Cardiac muscle cell (in vitro differentiated cells and primary cell): Measurements from ENCODE around the gene CARS2. TPM values are rescaled to one million over a fixed set of nuclear protein-coding genes. Genes with fewer than 3 reads are reported as not detected.

ENCODE experiments used
- DNase-seq, 2 donors: peaks; one replicate each; pipeline versions ENCODE4 v3.0.0 to v3.0.0-alpha.2; 2010 to 2017; ENCODE audit warnings: low read depth in 1 of 2, low spot score in 1 of 2
- H3K27ac ChIP-seq: fragments of 200-600 bp; sonication (generic); 2 replicates; pipeline ENCODE4 v1.5.1; 2016
- H3K27me3 ChIP-seq: fragments of 200-600 bp; sonication (generic); 2 replicates; pipeline ENCODE4 v1.6.0; 2016; ENCODE audit warnings: control low read depth
- H3K36me3 ChIP-seq: fragments of 200-600 bp; sonication (generic); 2 replicates; pipeline ENCODE4 v1.5.1; 2016; ENCODE audit warnings: control low read depth
- H3K4me1 ChIP-seq: fragments of 200-600 bp; sonication (generic); 2 replicates; pipeline ENCODE4 v1.8.1; 2017; ENCODE audit warnings: low read depth, mild to moderate bottlenecking, mixed run types
- H3K4me3 ChIP-seq: fragments of 200-600 bp; sonication (generic); 2 replicates; pipeline ENCODE4 v1.5.1; 2016; ENCODE audit warnings: mild to moderate bottlenecking
- H3K9me3 ChIP-seq: fragments of 200-600 bp; sonication (generic); 2 replicates; pipeline ENCODE4 v1.5.1; 2017; ENCODE audit warnings: low read depth, mild to moderate bottlenecking, control low read depth
- CTCF ChIP-seq: IDR thresholded peaks from 2 replicates; pipeline ENCODE4 v1.5.1; 2012; ENCODE audit warnings: low read depth, mild to moderate bottlenecking, low read length
- polyA plus RNA-seq: library from polyadenylated mRNA; unstranded; fragments of >200 nt; fragmentation: Nextera tagmentation; extraction: Ambion mirVana; gene quantifications from 2 replicates; pipeline ENCODE4 v1.2.1, GENCODE V29; 2016
- total RNA-seq: library from RNA; depleted of rRNA; stranded (reverse); fragments of >200 nt; gene quantifications from 2 replicates; pipeline ENCODE4 v1.2.3, GENCODE V29; 2016

The CARS2 gene
- total and polyA plus RNA-seq, 2 experiments from 2014 or later = 58.2 to 94.6 TPM

- H3K27me3 ChIP-seq = no peaks in the 10 kb centered on the region
- no peaks in the 10 kb centered on the region for H3K9me3 ChIP-seq
- no peak overlapping the region for H3K4me3 ChIP-seq
- H3K36me3 ChIP-seq = peaks cover 29% of the 10 kb centered on the region
- DNase-seq = no peak
- H3K4me1 ChIP-seq = peaks cover 3% of the 10 kb centered on the region
- H3K27ac ChIP-seq = peak overlapping the region; percentile 39
- no peak for TF ChIP-seq CTCF
These were observed 64.6 kb downstream of the CARS2 start for GRCh38 chr13:110641055-110642015.

GRCh38 chr13:110640591-110641029 lies 65.3 kb downstream of the CARS2 start:
- peaks cover 34% of the 10 kb centered on the region for H3K36me3 ChIP-seq
- H3K4me3 ChIP-seq = no peak overlapping the region
- H3K9me3 ChIP-seq = no peaks in the 10 kb centered on the region
- no peak for TF ChIP-seq CTCF
- H3K27ac ChIP-seq = peak overlapping the region; percentile 13
- peaks cover 3% of the 10 kb centered on the region for H3K4me1 ChIP-seq
- no peaks in the 10 kb centered on the region for H3K27me3 ChIP-seq
- no peak for DNase-seq

- Histone ChIP-seq H3K27ac (peak overlapping the region; percentile 26), H3K4me1 (peaks cover 3% of the 10 kb centered on the region), H3K4me3 (no peak overlapping the region), H3K36me3 (peaks cover 36% of the 10 kb centered on the region), H3K27me3 (no peaks in the 10 kb centered on the region), H3K9me3 (no peaks in the 10 kb centered on the region)
- DNase-seq = no peak
- no peak for TF ChIP-seq CTCF
These were observed 66.0 kb downstream of the CARS2 start for GRCh38 chr13:110639935-110640334.

- Histone ChIP-seq H3K9me3 (no peaks in the 10 kb centered on the region), H3K36me3 (peaks cover 39% of the 10 kb centered on the region), H3K27me3 (no peaks in the 10 kb centered on the region), H3K4me3 (no peak overlapping the region), H3K27ac (peak overlapping the region; percentile 17), H3K4me1 (no peaks in the 10 kb centered on the region)
- no peak for DNase-seq
- TF ChIP-seq CTCF = no peak
These were observed 66.8 kb downstream of the CARS2 start for GRCh38 chr13:110638814-110639806.

GRCh38 chr13:110638257-110638656 lies 67.7 kb downstream of the CARS2 start:
- Histone ChIP-seq H3K9me3 (no peaks in the 10 kb centered on the region), H3K4me3 (no peak overlapping the region), H3K27me3 (no peaks in the 10 kb centered on the region), H3K4me1 (no peaks in the 10 kb centered on the region), H3K36me3 (peaks cover 34% of the 10 kb centered on the region), H3K27ac (no peak overlapping the region)
- no peak for DNase-seq
- no peak for TF ChIP-seq CTCF
